Fibroblast of villous mesenchyme (primary cell): ENCODE measurements around the gene GALNS. TPM values are rescaled to one million over a fixed set of nuclear protein-coding genes. Genes with fewer than 3 reads are reported as not detected.

ENCODE experiments used
- DNase-seq: peaks from one replicate; pipeline ENCODE4 v3.0.0-alpha.2; 2010; ENCODE audit warnings: low read depth
- H3K4me3 ChIP-seq: 2 replicates; pipeline ENCODE4 v1.5.1; 2011; ENCODE audit warnings: low read depth, mild to moderate bottlenecking, low read length
- CTCF ChIP-seq: IDR thresholded peaks from 2 replicates; pipeline ENCODE4 v1.5.1; 2012; ENCODE audit warnings: low read depth, mild to moderate bottlenecking, low read length; ENCODE audit not compliant: insufficient read depth
- total RNA-seq: library from RNA; depleted of rRNA; stranded (reverse); fragments of >200 nt; gene quantifications from 2 replicates; pipeline ENCODE4 v1.2.3, GENCODE V29; 2012

Gene GALNS
- total RNA-seq, 1 donor = 26.3 TPM

- H3K4me3 ChIP-seq = no peak overlapping the region
- no peak for TF ChIP-seq CTCF
- no peak for DNase-seq
Observed at GRCh38 chr16:88848557-88848956, 8.2 kb downstream of the GALNS start.

GRCh38 chr16:88847654-88848053 lies 9.1 kb downstream of the GALNS start:
- TF ChIP-seq CTCF = no peak
- DNase-seq = no peak
- H3K4me3 ChIP-seq = no peak overlapping the region

GRCh38 chr16:88846088-88846487 lies 10.7 kb downstream of the GALNS start:
- no peak for DNase-seq
- TF ChIP-seq CTCF = no peak

GRCh38 chr16:88844419-88845036 lies 12.2 kb downstream of the GALNS start:
- TF ChIP-seq CTCF = no peak
- H3K4me3 ChIP-seq = no peak overlapping the region
- no peak for DNase-seq

More at GRCh38 chr16:88846088-88846487, 10.7 kb downstream of the GALNS start:
- H3K4me3 ChIP-seq = no peak overlapping the region

DNA sequence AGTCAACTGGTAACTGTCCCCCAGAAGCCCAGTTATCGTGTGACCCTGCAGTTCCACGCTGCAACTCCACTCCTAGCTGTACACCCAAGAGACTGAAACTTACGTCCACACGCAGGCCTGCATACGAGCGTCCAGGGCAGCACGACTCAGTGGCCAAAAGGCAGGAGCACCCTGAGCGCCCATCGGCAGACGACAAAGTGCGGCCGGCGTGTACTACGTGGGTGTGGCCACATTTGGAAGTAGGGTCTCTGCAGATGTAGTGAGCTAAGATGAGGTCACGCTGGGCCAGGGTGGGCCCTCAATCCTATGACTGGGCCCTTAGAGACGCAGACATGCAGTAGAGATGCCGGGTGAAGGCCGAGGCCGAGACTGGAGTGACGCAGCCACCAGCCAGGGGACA lies 13.5 kb downstream of the GALNS start:
- H3K4me3 ChIP-seq = no peak overlapping the region
- no peak for DNase-seq
- no peak for TF ChIP-seq CTCF

- no peak overlapping the region for H3K4me3 ChIP-seq
- DNase-seq = no peak
- TF ChIP-seq CTCF = no peak
Observed at GRCh38 chr16:88842806-88843205, 13.9 kb downstream of the GALNS start.

DNA sequence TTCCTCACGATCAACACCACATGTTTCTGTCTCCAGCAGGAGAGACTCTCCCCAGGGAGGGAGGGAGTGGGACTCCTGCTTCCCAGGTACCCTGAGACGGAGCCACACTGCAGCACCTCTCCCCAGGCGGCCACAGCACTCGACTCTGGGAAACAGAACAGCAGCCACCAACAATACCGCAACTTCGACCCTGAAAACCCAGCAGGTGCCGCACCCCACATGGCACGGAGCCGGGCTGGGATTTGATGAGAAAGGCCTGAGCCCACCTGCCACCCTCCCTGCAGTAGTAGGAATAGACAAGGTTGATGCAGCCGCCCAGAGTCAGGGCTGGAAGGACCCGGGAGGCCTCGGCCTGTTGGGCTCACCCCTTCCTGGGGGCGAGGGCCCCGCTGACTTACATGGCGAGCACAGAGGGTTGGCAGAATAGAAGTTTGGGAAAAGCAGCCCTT lies 14.4 kb downstream of the GALNS start:
- H3K4me3 ChIP-seq = no peak overlapping the region
- no peak for TF ChIP-seq CTCF
- no peak for DNase-seq
